NCI-H1417 (cell line): ENCODE measurements around the gene NAP1L4.
"Not testable (repeated sequence)": the region's sequence is repeated elsewhere in the genome, so short reads cannot be mapped to it uniquely, and the experiment has no call there.

Experiments
- DNase-seq, 3 experiments: peaks; one replicate each; lab custom pipeline; 2025; lab: John Stamatoyannopoulos, UW

Gene NAP1L4

GRCh38 chr11:2937641-2938457, 54.3 kb downstream of the NAP1L4 start:
- DNase-seq: not testable (repeated sequence)

GRCh38 chr11:2934611-2935239, 57.4 kb downstream of the NAP1L4 start:
- no peak for DNase-seq

- DNase-seq: no peak
Measured at GRCh38 chr11:2934021-2934550, 58.0 kb downstream of the NAP1L4 start.

DNA sequence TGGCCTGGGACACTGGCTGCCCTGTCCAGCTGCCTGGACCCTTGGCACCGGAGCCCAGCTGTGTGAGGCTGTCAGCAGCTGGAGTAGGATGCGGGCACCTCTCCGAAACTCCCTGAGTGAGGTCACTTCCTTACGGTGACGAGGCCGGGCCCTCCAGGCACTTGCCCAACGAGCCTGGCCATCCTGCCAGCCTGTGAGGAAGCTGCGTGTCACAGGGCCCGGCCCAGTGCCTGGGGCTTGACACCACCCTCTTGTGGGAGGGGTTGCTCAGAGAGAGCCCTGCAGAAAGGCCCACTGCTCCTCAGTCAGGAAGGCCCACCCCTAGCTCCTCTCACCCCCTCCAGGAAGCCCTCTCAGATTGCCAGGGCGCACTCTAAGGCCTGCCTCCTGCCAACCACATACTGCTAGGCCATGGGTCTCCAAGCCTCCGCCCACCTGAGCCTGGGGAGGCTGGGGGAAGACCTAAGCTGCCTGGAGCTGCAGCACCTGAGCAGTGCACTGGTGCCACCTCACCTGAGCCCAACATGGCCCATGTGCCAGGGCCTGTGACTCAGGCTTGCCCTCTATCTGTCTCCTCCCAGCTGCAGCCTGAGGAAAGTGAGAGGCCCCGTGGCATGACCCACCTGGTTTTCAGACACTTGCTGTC, 58.6 kb downstream of the NAP1L4 start:
- no peak for DNase-seq

GRCh38 chr11:2932850-2933251, 59.3 kb downstream of the NAP1L4 start:
- DNase-seq: no peak

DNA sequence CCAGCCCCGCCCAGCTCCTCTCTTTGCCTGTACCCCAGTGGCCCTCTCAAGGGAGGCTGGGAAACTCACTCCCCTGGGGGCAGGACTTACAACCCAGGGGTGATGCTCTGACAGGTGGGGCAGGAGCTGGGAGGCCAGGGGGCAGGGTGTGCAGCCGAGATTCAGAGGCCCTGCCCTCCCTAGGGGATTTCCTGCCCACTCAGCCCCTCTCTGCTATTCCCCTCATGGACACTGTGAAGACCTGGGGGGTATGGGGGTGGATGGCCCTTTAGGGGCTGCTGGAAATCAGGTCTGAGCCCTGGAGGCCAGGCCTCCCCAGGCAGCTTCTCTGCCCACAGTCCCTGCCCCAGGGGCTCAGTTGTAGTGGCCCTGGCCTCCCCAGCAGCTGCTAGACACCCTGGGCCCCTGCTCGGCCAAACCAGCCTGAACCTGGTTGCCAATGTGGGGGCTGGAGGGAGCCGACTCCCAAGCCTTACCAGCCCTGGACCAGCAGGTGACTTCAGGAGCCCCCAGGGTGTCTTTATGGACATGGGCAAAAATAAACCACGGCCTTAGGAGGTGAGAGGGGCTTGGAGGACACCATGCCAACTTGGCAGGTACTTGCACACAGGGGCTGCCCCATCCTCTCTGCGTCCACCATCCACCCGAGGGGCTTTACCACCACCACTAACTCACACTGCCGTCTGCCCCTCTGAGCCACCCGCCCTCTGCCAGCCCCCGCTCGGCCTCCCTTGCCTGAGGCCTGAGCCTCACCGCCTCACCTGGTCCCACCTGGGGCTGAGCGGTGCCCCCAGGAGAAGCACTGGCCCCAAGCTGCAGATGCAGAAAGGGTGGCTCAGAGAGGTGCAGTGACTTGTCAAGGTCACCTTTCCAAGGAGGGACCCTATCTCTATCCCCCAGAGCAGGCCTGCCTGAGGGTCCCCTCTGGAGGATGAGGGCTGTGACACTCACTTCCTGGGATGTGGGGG, 60.1 kb downstream of the NAP1L4 start:
- DNase-seq: no peak

DNA sequence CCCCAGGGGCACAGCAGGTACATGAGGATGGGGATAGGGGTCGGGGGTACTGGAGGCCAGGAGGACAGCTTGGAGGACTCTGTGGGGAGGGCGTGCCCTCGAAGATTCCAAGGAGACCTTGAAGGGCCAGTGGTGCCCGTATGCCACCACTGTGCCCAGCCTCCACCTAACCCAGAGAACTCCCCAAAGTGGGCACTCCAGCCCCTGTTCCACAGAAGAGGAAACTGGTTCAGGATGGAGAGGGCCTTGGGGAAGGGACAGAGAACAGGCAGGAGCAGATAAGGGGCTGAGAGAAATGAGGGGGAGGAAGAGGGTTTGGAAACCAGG, 60.7 kb downstream of the NAP1L4 start:
- no peak for DNase-seq

- peak in 2 of 3 experiments; percentile 65 to 73 for DNase-seq
Measured at GRCh38 chr11:2930704-2931419, 61.3 kb downstream of the NAP1L4 start.

DNA sequence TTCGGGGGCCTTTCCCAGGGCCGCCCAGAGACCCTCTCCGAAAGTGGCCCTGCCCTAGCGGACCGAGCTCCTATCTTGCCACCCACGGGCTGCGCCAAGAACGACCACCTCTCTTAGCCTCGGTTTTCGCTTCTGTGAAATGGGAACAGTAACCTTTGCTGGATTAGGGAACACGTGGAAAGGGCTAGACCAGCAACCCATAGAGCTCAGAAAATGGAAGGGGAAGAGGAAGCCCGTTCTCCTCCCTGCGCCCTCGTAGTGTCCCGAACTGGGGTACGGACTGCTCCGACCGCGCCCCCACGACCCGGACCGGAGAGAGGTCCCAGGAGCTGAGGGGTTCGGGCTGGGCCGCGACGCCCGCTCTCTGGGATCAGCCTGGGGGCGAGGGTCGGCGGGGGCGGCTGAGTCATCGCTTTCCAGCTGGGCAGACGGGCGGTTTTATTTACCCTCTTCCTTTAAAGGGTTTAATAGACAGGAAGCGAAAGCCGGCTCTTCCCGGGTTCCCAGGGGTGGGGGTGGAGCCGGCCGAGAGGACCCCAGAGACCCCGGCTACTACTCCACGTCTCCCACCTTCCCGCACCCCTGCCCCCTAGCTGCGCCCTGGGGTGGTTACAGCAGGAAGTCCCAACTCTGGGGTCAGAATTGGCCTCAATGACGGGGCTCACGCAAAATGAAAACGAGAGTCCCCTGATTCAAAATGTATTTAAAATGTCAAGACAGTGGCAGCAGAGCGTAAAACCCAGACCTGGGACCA, 62.0 kb downstream of the NAP1L4 start:
- peak in 2 of 3 experiments; percentile 65 to 72 for DNase-seq

- DNase-seq: no peak
Measured at GRCh38 chr11:2929531-2929949, 62.6 kb downstream of the NAP1L4 start.

DNA sequence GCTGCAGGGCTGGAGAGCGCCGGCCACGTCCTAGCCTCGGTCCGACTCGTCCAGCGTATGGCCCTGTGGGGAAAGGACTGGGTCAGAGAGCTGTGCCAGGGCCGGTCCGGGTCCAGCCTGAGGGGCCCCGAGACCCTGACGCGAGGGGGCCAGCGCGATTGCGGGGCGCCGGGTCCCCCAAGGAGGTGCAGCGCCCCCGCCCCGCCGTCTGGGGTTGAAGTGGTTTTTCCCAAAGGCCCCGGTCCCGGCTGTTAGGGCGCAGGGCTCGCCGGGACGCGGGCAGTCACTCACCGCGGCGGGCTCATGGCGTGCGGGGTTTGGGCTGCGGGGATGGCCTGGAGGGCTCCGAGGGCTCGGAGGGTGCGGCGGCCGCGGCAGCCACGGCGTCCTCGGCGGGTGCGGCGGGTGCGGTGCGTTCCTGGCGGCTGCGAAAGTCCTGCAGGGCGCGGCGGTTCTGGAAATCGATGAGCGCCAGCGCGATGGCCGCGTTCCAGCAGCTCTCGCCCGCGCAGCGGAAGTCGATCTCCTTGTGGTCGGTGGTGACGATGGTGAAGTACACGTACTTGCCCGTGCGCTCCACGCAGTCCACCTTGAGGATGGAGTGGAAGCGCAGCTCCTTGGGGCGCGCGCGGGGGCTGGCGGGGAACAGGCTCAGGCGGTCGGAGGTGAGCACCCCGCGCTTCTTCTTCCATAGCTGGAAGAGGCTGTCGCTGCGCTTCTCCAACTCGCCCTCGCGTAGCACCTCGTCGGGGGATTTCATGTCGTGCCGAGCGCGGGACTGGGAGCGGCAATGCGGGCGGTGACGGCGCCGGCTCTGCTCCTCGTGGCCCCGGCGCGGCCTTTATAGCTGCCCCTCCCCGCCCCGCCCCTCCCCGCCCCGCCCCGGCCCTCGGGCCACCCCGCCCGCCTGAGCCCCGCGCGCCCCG, 63.3 kb downstream of the NAP1L4 start, which contains the start of gene PHLDA2:
PHLDA2 (minus strand) TSS at position 816 of the 926 bp plus-strand sequence; CDS start at position 760, 56 bp downstream.
- DNase-seq: peak in 2 of 3 experiments; percentile 59 to 62

DNA sequence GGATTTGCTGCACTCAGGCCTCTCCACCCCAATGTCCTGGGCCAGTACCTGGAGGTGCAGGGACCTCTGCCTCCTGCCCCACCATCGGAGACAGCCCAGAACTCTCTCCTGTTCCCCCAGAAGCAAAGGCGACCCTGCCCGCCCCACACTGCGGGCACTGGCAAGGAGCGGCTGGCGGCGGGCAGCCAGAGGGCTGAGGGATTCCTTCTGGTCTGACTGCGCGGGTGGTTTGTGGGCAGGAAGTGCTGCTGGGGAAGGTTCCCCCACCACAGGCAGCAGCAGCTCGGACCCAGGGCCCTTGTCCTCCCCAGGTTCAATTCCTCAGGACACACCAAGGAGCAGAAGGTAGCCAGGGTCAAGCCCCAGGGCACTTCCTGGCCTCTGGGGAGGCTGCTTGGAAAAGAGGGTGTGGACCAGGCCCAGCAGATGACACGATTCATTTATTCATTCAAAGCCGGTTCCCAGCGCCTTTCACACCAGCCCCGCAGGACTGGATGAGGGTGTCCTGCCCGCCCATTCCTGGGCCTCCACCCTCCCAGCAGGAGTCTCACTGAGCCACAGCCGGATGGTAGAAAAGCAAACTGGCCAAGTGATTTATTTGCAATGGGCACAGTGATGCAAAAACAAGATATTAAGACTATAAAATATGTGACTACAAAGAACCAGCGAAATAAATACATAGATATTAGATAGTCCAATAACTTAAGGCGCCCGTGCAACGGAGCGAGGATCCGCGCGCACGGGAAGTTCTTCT, 64.1 kb downstream of the NAP1L4 start:
- peak in 1 of 3 experiments; percentile 25 for DNase-seq

GRCh38 chr11:2927121-2927800, 64.9 kb downstream of the NAP1L4 start:
- no peak for DNase-seq

GRCh38 chr11:2926611-2927051, 65.5 kb downstream of the NAP1L4 start:
- DNase-seq: no peak

DNA sequence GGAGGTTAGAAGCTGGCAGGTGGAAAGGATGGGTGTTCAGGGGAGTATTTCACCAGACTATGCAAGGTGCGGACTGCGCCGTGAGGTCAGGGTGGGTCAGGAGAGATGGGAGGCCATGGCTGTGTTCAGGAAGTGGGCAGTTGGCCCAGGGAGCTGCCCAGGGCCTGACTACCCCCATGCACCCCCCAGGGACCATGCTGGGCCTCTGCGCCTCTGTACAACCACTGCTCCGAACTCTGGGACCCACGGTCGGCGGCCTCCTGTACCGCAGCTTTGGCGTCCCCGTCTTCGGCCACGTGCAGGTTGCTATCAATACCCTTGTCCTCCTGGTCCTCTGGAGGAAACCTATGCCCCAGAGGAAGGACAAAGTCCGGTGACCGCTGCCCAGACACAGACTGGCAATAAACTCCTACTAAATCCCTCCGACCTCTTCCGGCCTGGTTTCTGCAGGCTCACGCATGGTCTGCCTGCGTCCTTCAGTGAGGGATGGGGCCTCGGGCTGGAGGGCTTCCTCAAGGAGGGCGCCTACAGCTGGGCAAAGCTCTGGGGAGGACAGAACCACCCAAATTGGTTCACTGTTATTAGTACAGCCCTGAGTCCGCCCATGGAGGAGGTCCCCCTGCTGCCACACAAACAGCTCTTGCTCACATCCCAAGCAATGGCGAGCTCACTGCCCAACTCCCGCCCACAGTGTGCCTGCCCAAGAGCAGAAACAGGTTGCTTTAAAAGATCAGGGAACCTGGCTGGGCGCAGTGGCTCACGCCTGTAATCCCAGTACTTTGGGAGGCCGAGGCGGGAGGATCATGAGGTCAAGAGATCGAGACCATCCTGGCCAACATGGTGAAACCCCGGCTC, 67.1 kb downstream of the NAP1L4 start:
- DNase-seq: no peak

GRCh38 chr11:2924381-2924780, 67.7 kb downstream of the NAP1L4 start:
- no peak for DNase-seq
